HG02588 (cell line): ENCODE results near the gene DHDH.

Experiments used
- ATAC-seq: cut with Tn5 transposase; IDR thresholded peaks from one replicate; pipeline ENCODE4 v1.9.1; 2021; ENCODE audit warnings: mild to moderate bottlenecking, moderate library complexity; ENCODE audit not compliant: unreplicated experiment

Gene DHDH

DNA sequence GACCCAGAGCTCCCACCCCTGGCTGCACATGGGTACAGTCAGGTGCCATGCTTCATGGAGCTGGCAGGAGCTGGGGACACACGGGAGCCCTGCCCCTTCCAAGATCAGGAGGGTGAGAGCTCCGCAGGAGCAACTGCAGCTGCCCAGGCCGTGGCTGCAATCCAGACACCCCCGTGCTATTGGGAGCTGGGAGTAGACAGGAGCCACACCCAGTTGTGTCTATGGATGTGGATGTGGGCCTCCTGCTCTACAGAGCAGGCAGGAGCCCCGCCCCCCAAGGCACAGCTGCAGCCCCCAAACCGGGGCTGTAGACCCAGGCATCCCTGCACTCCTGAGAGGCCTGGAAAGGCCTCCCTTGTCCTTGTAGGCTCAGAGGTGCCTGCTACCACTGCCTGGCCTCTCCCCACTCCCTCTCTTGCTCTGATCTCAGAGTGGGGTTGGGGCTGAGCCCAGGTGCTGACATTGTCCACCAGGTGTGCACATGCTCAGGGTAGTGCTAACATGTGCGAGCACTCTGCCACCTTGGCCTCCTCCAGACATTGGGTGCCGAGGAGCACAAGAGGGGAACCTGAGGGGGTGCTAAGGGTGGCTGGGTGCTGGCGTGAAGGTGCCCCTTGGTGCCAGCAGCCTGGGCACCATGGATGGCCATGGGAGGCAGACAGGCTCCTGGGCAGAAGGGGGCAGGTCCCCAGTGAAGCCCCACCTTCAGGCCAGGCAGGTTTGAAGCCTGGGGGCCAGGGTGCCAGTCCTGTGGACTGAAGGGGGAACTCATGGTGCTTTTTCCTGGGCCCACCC lies 13.2 kb downstream of the DHDH start:
- ATAC-seq = no peak

DNA sequence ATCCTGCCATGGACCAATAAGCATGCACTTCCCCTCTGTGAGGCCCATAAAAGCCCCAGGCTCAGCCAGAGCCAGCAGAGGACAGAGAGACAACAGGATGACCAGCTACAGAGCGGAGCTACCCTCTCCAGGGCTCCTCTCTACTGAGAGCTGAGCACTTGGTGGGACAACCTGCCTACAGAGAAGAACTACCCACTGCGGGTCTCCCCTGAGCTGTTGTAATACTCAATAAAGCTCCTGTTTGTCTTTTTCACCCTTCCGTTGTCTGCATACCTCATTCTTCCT lies 13.7 kb downstream of the DHDH start:
- ATAC-seq = no peak

DNA sequence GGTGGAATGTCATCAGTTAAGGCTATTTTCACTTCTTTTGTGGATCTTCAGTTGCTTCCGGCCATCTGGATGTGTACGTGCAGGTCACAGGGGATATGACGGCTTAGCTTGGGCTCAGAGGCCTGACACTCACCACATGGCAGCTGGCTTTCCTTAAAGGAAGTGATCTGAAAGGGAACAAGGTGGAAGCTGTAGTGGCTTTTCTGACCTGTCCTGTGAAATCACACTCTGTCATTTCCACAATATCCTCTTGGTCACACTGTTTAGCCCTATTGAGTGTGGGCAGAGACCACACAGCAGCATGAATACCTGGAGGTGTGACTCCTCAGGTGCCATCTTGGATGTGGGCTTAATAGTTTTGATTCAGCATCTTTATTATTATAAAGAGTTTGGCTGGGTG lies 16.7 kb downstream of the DHDH start:
- no peak for ATAC-seq

DNA sequence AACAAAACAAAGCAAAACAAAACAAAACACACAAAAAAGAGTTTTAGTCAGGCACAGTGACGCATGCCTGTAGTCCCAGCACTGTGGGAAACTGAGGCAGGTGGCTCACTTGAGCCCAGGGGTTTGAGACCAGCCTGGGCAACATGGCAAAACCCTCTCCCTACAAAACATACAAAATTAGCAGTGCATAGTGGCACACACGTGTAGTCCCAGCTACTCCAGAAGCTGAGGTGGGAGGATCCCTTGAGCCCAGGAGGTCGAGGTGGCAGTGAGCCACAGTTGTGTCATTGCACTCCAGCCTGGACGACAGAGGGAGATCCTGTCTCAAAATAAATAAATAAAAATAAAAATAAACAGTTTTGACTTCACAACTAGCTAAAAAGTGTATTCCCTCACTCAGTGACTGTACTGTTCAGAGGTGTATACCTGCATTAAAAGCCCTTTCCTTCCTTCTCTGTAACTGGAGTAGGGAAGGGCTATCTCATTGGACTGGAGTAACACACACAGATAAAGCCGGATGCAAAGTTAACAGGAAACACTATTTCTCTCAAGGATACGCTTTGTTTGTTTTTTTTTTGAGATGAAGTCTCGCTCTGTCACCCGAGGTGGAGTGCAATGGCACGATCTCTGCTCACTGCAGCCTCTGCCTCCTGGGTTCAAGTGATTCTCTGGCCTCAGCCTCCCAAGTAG lies 17.5 kb downstream of the DHDH start:
- ATAC-seq = no peak

DNA sequence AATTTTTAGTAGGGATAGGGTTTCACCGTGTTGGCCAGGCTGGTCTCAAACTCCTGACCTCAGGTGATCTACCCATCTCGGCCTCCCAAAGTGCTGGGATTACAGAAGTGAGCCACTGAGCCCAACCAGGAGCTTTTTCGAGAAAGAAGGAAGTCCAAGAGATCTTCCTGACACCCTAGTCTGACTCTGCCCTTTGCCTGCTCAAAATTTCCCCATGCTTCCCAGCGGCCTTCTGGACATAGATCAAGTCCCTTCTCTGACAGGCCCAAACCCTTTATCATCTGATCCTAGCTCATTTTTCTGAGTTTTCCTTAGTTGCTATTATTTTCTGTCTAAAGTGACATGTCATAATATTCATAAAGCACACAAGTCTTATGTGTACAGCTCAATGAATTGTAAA lies 19.6 kb downstream of the DHDH start:
- no peak for ATAC-seq

DNA sequence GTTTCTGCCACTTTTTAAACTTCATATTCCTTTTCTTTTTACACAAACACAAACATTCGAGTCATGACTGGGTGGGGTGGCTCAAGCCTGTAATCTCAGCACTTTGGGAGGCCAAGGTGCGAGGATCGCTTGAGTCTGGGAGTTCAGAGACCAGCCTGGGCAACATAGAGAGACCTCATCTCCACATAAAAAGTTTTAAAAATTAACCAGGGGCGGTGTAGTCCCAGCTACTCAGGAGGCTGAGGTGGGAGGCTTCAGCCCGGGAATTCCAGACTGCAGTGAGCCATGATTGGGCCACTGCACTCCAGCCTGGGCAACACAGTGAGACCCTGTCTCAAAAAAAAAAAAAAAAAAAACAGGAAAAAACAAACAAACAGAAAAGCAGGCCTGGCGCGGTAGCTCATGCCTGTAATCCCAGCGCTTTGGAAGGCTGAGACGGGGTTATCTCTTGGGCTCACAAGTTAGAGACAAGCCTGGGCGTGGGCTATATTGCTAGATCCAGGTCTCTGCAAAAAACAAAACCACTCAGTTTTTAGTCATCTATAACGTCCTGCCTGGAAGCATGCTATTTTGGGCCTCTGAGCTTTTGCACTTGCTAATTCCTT lies 20.6 kb downstream of the DHDH start:
- no peak for ATAC-seq

DNA sequence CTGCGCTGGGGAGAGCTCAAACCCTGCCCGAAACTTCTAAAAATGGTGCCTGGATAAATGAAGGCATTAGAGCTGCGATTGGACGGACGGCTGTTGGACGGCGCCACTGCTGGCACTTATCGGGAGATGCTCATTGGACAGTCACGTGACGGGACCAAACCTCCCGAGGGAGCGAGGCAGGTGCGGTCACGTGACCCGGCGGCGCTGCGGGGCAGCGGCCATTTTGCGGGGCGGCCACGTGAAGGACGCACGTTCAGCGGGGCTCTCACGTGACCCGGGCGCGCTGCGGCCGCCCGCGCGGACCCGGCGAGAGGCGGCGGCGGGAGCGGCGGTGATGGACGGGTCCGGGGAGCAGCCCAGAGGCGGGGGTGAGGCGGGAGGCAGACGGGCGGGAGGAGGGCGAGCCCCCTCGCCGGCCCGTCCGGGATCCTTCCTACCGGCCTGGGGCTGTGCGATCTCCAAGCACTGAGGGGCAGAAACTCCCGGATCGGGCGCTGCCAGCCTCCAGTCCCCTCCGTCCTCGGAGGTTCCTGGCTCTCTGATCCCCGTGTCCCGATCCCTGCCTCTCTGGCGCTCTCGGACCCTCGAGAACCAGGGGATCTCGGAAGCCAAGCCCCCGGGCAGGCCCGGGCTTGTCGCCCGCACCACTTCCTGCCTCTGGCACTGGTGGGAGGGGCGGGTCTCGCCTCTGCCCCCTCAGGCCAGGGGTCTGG lies 21.3 kb downstream of the DHDH start, which contains the start of gene BAX:
Gene BAX (plus strand): TSS at position 281 of the 713 bp plus-strand sequence. CDS start 54 bp downstream, at position 335.
- ATAC-seq = peak; percentile 77

DNA sequence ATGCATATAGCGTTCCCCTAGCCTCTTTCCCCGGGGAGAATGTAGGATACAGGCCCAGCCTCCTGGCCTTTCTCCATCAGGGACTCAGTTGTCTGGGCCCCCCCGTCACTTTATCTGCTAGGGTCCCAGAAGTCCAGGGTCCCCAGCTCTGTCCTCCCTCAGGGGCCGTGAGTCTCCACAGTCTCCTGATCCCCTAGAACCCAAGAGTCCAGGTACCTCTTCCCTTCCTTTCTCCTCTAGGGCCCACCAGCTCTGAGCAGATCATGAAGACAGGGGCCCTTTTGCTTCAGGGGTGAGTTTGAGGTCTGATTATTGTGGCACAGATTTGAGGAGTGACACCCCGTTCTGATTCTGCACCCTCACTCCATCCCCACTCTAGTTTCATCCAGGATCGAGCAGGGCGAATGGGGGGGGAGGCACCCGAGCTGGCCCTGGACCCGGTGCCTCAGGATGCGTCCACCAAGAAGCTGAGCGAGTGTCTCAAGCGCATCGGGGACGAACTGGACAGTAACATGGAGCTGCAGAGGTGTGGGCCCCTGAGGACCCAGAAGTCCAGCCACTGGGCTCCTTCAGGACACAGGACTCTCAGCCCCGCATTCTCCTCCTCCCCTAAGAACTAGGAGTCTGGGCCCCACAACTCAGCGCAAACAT lies 21.9 kb downstream of the DHDH start:
- no peak for ATAC-seq

DNA sequence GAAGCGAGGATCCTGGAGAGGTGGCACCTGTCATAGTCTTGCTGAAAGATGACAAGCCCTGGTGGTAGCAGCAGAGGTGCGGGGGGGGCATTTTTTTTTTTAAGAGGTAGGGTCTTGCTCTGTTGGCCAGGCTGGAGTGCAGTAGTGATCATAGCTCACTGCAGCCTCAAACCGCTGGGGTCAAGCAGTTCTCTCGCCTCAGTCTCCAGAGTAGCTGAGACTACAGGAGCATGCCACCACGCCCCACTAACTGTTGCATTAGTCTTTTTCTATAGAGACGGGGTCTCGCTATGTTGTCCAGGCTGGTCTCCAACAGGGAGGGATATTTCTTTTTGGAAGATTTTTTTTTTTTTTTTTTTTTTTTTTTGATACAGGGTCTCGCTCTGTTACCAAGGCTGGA lies 24.5 kb downstream of the DHDH start:
- ATAC-seq = no peak

DNA sequence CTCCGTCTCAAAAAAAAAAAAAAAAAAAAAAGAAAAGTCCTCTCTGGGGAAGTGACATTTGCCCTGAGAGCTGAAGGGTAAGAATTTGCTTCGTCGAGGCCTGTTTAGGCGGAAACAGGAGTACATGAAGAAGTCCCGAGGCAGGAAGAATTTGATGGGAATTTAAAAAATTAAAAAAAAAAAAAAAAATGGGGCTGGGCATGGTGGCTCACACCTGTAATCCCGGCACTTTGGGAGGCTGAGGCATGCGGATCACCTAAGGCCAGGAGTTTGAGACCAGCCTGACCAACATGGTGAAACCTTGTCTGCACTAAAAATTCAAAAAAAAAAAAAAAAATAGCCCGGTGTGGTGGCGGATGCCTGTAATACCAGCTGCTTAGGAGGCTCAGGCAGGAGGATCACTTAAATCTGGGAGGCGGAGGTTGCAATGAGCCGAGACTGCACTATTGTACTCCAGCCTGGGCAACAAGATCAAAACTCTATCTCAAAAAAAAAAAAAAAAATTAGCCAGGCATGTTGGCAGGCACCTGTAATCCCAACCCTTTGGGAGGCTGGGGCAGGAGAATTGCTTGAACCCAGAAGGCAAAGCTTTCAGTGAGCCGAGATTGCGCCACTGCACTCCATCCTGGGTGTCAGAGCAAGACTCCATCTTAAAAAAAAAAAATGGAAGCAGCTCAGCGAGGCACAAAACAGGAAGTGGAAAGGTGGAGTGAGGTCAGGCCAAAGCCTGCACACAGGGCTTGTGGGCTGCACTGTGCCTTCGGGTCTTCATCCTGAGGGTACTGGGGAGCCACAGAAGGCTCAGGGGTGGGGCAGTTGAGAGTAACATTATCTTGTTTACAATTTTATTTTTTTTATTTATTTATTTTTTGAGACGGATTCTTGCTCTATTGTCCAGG lies 26.1 kb downstream of the DHDH start:
- ATAC-seq = no peak

DNA sequence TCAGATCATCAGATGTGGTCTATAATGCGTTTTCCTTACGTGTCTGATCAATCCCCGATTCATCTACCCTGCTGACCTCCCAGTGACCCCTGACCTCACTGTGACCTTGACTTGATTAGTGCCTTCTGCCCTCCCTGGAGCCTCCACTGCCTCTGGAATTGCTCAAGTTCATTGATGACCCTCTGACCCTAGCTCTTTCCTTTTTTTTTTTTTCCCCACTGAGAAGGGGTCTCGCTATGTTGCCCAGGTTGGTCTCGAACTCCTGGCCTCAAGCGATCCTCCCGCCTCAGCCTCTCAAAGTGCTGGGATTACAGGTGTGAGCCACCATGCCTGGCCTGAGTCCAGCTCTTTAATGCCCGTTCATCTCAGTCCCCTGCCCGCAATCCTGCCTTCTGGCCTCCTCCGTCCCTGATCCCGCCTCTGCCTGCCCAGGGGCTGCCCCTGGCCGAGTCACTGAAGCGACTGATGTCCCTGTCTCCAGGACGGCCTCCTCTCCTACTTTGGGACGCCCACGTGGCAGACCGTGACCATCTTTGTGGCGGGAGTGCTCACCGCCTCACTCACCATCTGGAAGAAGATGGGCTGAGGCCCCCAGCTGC lies 27.7 kb downstream of the DHDH start:
- ATAC-seq = no peak

DNA sequence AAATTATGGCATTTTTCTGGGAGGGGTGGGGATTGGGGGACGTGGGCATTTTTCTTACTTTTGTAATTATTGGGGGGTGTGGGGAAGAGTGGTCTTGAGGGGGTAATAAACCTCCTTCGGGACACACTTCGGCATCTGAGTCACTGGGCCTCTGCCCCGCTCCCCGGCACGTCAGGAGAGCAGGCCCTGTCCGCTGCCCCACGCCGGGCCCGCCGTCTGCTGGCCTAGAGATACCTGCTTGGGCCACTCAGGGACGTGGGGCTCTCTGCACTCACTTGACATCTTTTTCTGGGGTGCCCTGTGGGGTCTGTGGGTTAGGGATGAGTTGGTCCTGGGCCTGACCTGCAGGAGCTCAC lies 28.2 kb downstream of the DHDH start:
- no peak for ATAC-seq

DNA sequence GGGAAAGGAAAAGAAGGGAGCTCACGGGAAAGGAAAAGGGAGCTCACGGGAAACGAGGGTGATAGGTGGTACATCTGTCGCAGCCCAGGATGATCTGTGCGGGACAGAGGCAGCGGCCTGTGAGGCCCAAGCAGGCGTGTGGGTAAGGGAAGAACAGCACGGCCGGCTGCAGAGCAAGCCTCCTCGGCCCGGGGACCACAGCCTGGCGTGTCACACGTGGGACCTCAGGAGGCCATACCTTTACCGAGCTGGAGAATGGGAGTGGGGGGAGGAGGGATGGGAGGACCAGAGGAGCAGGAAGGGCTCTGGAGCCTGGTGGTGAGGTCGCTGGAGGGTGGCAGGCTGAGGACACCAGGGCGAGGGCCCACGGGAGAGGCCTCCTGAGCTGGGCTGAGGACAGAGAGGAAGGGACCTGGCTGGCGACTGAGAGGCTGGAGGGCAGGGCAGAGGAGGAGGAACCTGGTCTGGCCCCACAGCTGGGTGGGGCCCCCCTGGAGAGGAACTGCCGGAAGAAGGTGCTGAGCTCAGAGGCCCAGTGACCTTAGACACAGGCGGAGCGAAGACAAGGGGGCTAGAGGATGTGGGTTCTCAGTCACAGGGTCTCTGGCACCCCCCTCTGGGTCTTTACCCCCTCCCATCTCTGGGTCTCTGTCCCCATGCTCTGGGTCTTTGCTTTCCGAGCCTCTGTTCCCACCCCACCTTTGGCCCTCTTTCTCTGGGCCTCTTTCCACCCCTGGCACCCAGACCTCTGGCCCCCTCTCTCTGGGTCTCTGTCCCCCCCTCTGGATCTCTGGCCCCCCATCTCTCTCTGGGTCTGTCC lies 28.7 kb downstream of the DHDH start:
- no peak for ATAC-seq

DNA sequence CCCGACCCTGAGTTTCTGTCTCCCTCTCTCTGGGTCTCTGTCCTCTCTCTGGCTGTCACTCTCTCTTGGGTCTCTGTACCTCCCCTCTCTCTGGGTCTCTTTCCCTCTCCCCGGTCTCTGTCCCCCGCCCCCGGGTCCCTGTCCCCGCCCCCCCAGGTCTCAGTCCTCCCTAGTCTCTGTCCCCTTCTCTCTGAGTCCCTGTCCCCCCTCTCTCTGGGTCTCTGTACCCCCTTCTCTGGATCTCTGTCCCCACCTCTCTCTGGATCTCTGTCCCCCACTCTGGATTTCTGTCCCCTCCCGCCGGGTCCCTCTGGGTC lies 29.3 kb downstream of the DHDH start:
- ATAC-seq = no peak

DNA sequence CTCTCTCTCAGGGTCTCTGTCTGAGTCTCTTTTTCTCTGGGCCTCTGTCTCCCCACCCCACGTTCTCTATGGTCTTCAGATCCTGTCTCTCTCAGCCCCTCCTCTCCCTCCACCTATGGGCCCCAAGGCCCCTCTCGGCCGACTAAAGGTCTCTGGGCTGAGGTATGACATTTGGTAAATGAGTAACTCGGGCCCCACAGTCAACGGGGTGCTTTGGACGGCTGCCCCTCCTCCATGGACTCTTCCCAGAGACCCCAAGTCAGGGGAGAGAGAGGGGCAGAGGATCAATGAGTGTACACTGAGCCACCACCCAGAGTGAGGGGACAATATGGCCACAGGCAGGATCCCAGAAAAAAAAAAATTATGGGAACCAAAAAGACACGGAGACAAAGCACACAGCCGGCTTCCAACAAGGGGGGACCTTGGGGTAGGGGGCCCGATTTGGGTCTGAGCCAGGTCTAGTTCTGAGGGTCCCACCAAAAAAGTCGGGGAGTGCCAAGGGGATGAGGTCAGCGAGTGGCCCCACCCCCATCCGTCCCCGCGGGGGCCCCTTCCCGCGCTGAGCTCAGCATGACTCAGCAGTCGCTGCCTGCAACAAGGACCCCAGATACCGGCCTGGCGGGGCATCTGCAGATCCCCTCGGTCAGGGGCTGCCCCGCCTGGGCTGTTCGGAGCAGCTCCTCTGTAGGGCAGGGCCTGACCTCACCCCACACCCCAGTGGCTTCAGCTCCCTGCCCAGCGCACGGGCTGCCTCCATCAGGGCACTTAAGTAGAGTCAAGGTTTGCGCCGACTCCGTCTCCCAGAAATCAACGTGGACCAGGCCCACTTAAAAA lies 30.1 kb downstream of the DHDH start:
- ATAC-seq = peak; percentile 29

DNA sequence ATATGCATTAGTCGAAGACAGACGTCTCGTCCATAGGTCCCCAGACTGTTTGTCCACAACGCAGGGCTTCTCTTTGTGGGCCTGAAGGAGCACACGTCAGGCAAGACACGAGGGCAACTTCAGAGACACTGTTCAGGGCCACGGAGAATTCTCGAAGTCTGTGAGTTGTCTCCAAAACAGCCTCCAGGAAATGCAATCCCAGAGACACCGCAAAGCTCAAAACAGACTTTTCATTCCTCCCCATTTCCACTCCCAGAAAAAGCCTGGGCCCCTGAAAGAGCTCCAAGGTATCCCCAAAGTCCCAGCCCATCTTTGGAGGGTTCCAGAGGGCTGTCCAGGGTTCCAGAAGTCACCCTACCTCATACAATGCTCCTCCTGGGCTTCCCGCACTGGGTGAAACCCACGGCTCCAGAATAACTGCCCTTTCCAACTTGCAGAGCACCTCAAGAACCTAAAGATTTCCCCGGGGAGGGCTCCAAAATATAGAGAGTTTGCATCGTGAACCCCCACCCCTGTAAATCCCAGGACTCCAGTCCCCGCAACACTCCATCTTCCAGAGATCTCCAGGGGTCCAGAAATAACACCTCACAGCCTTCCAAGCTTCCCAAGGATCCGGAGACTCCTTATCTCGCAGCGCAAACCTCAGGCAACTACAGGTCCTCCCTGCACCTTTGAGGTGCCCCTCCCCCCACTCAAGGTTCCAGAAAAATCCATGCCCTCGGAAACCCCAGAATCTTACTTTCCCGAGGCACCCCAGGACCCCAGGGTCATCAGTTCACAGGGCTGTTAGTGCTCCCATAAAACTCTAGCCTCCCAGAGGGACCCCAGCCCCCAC lies 30.9 kb downstream of the DHDH start:
- ATAC-seq = no peak

DNA sequence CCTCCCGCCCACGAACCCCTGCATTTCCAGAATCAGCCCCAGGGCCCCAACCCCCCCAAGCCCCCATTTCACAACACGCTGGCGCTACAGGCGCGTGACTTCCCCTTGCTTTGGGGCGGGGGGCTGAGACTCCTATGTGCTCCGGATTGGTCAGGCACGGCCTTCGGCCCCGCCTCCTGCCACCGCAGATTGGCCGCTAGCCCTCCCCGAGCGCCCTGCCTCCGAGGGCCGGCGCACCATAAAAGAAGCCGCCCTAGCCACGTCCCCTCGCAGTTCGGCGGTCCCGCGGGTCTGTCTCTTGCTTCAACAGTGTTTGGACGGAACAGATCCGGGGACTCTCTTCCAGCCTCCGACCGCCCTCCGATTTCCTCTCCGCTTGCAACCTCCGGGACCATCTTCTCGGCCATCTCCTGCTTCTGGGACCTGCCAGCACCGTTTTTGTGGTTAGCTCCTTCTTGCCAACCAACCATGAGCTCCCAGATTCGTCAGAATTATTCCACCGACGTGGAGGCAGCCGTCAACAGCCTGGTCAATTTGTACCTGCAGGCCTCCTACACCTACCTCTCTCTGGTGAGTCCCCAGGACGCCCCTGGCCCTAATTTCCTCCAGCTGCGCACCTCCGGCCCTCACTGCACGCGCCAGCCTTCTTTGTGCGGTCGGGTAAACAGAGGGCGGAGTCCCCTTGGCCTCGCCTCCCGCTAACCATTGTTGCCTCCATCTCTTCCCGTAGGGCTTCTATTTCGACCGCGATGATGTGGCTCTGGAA lies 31.7 kb downstream of the DHDH start, which contains the start of gene FTL:
Gene FTL (plus strand): TSS at position 270 of the 766 bp plus-strand sequence. CDS start 199 bp downstream, at position 469.
- ATAC-seq = peak; percentile 55
